SU-DHL-6 (cell line): ENCODE measurements around the gene UNC5B.

Experiments used
- H2AFZ ChIP-seq: fragments of 200-600 bp; sonication (generic); 2 replicates; pipeline ENCODE4 v1.6.1; 2014; ENCODE audit warnings: low read depth, mild to moderate bottlenecking, moderate library complexity, mixed read lengths, antibody characterized with exemption, low read length; ENCODE audit not compliant: severe bottlenecking
- H3F3A ChIP-seq: fragments of 200-600 bp; shearing (Covaris generic); 2 replicates; pipeline ENCODE4 v1.6.0; 2016; ENCODE audit warnings: antibody characterized with exemption, mild to moderate bottlenecking; ENCODE audit not compliant: insufficient read depth
- H3K27ac ChIP-seq: fragments of 200-600 bp; sonication (generic); 2 replicates; pipeline ENCODE4 v1.5.1; 2016; ENCODE audit warnings: low read depth, mild to moderate bottlenecking, low read length, moderate library complexity, mixed read lengths
- H3K27me3 ChIP-seq: fragments of 200-600 bp; sonication (generic), shearing (Covaris generic); 2 replicates; pipeline ENCODE4 v1.6.0; 2014; ENCODE audit warnings: mild to moderate bottlenecking, low read length
- H3K36me3 ChIP-seq: fragments of 200-600 bp; sonication (generic); 2 replicates; pipeline ENCODE4 v1.6.1; 2014; ENCODE audit warnings: mild to moderate bottlenecking, low read length, mixed read lengths
- H3K4me2 ChIP-seq: fragments of 300-600, 200-600 bp; shearing (Covaris generic), sonication (generic); 2 replicates; pipeline ENCODE4 v1.6.0; 2014; ENCODE audit warnings: low read length, low read depth, mild to moderate bottlenecking; ENCODE audit not compliant: poor library complexity, severe bottlenecking
- H3K4me3 ChIP-seq: fragments of 200-600 bp; sonication (generic); 2 replicates; pipeline ENCODE4 v1.5.1; 2014; ENCODE audit warnings: antibody characterized with exemption, low read length, mild to moderate bottlenecking, mixed read lengths; ENCODE audit not compliant: insufficient read depth, poor library complexity, severe bottlenecking
- H3K79me2 ChIP-seq: fragments of 200-600 bp; sonication (generic); 2 replicates; pipeline ENCODE4 v1.6.1; 2014; ENCODE audit warnings: mild to moderate bottlenecking, low read length, moderate library complexity; ENCODE audit not compliant: insufficient read depth
- H3K9ac ChIP-seq: fragments of 200-600 bp; sonication (generic); 2 replicates; pipeline ENCODE4 v1.7.0; 2014; ENCODE audit warnings: mild to moderate bottlenecking, low read length
- H3K9me2 ChIP-seq: fragments of 200-600 bp; sonication (generic); replicated peaks from 2 replicates; pipeline ENCODE4 v1.6.1; 2014; ENCODE audit warnings: low read length; ENCODE audit not compliant: insufficient read depth
- H3K9me3 ChIP-seq: fragments of 200-600 bp; sonication (generic); 2 replicates; pipeline ENCODE4 v1.6.1; 2014; ENCODE audit warnings: low read length, mixed read lengths; ENCODE audit not compliant: insufficient read depth
- H4K20me1 ChIP-seq: fragments of 200-600 bp; sonication (generic); 2 replicates; pipeline ENCODE4 v1.6.1; 2014; ENCODE audit warnings: low read depth, mild to moderate bottlenecking, antibody characterized with exemption, low read length, moderate library complexity, mixed read lengths
- EZH2phosphoT487 ChIP-seq: fragments of 200-600 bp; sonication (generic), shearing (Covaris generic); conservative IDR thresholded peaks from 2 replicates; pipeline ENCODE4 v1.6.1; 2018; ENCODE audit warnings: mild to moderate bottlenecking, antibody characterized with exemption, low read length, moderate library complexity, mixed read lengths
- TF ChIP-seq, protein P1 (sequence below): fragments of 200-600 bp; sonication (generic); IDR thresholded peaks from one replicate; pipeline ENCODE4 v1.5.1; 2017; ENCODE audit warnings: antibody characterized with exemption, mild to moderate bottlenecking, low read length, moderate library complexity; ENCODE audit not compliant: insufficient read depth, poor library complexity, severe bottlenecking

Gene UNC5B

GRCh38 chr10:71212318-71213126 is at the start of gene UNC5B:
Gene UNC5B, plus strand, starts transcription at chr10:71212570. Its CDS starts 416 bp downstream, at chr10:71212986.
- no peak within 1 kb of the TSS for H3K9ac ChIP-seq
- no peak within 1 kb of the TSS for H2AFZ ChIP-seq
- no peaks in the 10 kb centered on the region for H3K9me2 ChIP-seq
- H3K27me3 ChIP-seq: peaks cover 5% of the 10 kb centered on the region; the same call in 1 of the 2 replicates
- peak within 1 kb of the TSS; percentile 7 for H3K4me2 ChIP-seq
- no peaks in the 10 kb centered on the region for H4K20me1 ChIP-seq
- H3K4me3 ChIP-seq: no peak within 1 kb of the TSS
- H3K27ac ChIP-seq: no peak within 1 kb of the TSS
- no peaks in the 10 kb centered on the region for H3K79me2 ChIP-seq
- TF ChIP-seq, protein P1, sequence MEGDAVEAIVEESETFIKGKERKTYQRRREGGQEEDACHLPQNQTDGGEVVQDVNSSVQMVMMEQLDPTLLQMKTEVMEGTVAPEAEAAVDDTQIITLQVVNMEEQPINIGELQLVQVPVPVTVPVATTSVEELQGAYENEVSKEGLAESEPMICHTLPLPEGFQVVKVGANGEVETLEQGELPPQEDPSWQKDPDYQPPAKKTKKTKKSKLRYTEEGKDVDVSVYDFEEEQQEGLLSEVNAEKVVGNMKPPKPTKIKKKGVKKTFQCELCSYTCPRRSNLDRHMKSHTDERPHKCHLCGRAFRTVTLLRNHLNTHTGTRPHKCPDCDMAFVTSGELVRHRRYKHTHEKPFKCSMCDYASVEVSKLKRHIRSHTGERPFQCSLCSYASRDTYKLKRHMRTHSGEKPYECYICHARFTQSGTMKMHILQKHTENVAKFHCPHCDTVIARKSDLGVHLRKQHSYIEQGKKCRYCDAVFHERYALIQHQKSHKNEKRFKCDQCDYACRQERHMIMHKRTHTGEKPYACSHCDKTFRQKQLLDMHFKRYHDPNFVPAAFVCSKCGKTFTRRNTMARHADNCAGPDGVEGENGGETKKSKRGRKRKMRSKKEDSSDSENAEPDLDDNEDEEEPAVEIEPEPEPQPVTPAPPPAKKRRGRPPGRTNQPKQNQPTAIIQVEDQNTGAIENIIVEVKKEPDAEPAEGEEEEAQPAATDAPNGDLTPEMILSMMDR: no peak
- no peak for TF ChIP-seq EZH2phosphoT487
- no peaks in the 10 kb centered on the region for H3K9me3 ChIP-seq
- no peaks in the 10 kb centered on the region for H3K36me3 ChIP-seq
- H3F3A ChIP-seq: no peaks in the 10 kb centered on the region

- Histone ChIP-seq H3K36me3 (no peaks in the 10 kb centered on the region), H3K27ac (no peak overlapping the region), H2AFZ (no peak overlapping the region), H3F3A (no peaks in the 10 kb centered on the region), H3K27me3 (no peaks in the 10 kb centered on the region), H3K4me3 (no peak overlapping the region), H3K9me2 (no peaks in the 10 kb centered on the region), H3K79me2 (no peaks in the 10 kb centered on the region), H3K9ac (no peak overlapping the region), H4K20me1 (no peaks in the 10 kb centered on the region), H3K4me2 (no peak overlapping the region), H3K9me3 (no peaks in the 10 kb centered on the region)
- TF ChIP-seq, protein P1: no peak
- no peak for TF ChIP-seq EZH2phosphoT487
Observed at GRCh38 chr10:71173466-71173865, 38.9 kb upstream of the UNC5B start.

GRCh38 chr10:71176661-71177060 is 35.7 kb upstream of the UNC5B start:
- Histone ChIP-seq H3K27me3 (no peaks in the 10 kb centered on the region), H3K9ac (no peak overlapping the region), H3K4me2 (no peak overlapping the region), H3K36me3 (no peaks in the 10 kb centered on the region), H3K4me3 (no peak overlapping the region), H3K27ac (no peak overlapping the region), H2AFZ (no peak overlapping the region), H3K79me2 (no peaks in the 10 kb centered on the region), H3K9me3 (no peaks in the 10 kb centered on the region), H4K20me1 (no peaks in the 10 kb centered on the region), H3F3A (no peaks in the 10 kb centered on the region), H3K9me2 (no peaks in the 10 kb centered on the region)
- TF ChIP-seq, protein P1: no peak
- TF ChIP-seq EZH2phosphoT487: no peak
